HG03060 (cell line): Measurements from ENCODE around the gene KCNQ1.
"Not testable (repeated sequence)": the region's sequence is repeated elsewhere in the genome, so short reads cannot be mapped to it uniquely, and the experiment has no call there.

Experiments used
- ATAC-seq: cut with Tn5 transposase; IDR thresholded peaks from one replicate; pipeline ENCODE4 v1.9.1; 2021; ENCODE audit warnings: low read depth, moderate number of reproducible peaks; ENCODE audit not compliant: unreplicated experiment

The KCNQ1 gene

DNA sequence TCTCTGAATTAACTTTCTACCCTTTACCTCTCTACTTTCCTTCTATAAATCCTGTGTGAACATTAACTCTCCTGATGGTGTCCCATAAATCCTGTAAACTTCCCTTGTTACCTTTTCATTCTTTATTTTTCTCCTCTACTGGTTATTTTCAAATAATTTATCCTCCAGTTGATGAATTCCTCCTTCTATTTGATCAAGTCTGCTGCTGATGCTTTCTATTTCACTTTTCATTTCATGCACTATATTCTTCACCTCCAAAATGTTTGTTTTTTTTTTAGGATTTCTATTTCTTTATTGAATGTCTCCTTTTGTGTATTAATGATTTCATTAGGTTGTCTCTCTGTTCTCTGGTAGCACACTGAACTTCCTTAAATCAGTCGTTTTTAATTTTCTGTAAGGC is 186.4 kb downstream of the KCNQ1 start:
- ATAC-seq: no peak

DNA sequence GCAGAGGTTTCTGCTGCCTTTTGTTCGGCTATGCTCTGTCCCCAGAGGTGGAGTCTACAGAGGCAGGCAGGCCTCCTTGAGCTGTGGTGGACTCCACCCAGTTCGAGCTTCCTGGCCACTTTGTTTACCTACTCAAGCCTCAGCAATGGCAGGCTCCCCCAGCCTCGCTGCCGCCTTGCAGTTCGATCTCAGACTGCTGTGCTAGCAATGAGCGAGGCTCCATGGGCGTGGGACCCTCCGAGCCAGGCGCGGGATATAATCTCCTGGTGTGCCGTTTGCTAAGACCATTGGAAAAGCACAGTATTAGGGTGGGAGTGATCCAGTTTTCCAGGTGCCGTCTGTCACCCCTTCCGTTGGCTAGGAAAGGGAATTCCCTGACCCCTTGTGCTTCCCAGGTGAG is 195.0 kb downstream of the KCNQ1 start:
- not testable (repeated sequence) for ATAC-seq

DNA sequence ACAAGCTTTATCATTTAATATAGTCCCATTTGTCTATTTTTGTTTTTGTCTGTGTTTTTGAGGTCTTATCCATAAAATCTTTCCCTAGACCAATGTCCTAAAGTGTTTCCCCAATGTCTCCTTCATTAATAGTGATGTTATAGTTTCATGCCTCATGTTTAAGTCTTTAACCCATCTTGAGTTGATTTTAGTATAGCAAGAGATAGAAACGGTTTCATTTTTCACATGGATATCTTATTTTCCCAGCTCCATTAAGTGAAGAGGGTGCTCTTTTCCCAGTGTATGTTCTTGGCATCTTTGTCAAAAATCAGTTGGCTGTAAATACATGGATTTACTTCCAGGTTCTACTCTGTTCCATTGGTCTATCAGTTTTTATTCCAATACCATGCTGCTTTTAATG is 196.8 kb downstream of the KCNQ1 start:
- no peak for ATAC-seq

DNA sequence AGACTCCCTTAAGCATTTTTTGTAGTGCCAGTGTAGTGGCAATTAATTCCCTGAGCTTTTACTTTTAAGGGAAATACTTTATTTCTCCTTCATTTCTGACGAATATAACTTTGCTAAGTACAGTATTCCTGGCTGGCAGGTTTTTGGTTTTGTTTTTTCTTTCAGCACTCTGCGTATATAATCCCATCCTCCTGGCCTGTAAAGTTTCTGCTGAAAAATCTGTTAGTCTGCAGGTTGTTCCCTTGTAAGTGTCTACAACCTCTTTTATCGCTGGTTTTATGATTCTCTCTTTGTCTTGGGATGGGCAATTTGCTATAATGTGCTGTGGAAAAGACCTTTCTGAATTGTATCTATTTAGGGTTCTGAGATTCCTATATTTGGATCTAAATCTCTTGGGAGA is 198.9 kb downstream of the KCNQ1 start:
- no peak for ATAC-seq

DNA sequence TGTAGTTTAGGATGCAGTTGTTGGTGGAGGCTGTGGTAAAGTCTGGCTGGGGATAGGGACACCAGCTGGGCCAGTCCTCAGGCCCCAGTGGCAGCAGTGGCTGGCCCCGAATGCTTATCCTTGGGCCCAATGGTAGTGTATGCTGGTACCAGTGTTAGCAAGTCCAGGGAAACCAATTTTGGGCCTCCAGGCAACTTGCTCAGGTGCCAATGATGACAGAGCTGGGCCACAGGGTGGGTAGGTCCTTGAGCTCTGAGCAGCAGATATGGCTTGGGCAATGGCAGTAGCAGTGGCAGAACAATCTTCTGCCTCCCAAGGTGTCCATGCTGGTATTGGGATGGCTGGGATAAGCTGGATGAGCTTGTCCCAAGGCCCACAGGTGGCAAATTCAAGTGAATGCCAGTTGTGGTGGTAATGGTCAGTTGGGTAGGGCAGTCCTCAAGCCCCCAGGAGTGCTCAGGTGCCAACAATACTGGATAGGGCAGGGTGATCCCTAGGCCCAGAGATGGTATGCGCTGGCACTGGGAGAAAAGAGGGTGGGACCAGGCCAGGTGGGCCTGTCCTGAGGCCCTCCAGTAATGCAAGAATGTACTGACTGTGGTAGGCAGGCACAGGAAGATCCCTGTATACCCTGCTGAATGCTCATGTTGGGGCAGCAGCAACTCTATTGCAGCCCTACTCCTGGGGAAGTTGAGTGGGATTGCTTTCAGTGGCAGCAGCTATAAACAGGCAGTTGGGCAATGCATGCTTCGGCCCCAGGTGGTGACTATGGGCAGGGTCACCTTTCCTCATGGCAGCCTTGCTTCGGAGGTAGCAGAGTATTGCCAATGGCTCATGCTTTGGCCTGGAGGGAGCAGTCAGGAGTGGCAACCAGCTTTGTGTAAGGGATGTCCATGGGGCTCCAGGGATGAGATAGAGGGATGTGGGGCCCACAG is 200.3 kb downstream of the KCNQ1 start:
- ATAC-seq: no peak

DNA sequence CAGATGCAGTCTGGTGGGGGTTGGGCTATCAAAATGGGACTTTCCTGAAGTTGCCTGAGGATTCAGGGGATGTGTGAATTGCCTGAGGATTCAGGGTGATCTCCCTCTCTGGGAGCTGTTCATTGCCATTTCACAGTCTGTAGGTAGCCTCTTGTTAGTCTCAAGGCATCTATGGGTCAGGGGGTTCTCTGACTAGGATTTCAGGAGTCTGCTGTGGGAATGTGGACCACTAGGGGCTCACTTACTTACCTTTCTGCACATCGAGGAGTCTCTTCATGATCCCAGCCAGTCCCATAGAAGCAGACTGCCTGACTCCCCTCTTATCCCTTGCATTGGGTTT is 200.9 kb downstream of the KCNQ1 start:
- no peak for ATAC-seq

DNA sequence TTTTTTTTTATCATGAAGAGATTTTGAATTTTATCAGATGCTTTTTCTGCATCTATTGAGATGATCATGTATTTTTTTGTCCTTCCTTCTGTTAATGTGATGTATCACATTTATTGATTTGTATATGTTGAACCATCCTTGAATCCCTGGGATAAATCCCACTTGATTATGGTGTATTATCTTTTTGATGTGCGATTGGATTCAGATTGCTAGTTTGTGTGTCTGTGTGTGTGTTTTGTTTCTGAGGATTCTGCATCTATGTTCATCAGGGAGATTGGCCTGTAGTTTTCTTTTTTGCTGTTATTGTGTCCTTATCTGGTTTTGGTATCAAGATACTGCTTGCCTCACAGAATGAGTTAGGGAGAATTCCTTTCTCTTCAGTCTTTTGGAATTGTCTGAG is 202.4 kb downstream of the KCNQ1 start:
- no peak for ATAC-seq

DNA sequence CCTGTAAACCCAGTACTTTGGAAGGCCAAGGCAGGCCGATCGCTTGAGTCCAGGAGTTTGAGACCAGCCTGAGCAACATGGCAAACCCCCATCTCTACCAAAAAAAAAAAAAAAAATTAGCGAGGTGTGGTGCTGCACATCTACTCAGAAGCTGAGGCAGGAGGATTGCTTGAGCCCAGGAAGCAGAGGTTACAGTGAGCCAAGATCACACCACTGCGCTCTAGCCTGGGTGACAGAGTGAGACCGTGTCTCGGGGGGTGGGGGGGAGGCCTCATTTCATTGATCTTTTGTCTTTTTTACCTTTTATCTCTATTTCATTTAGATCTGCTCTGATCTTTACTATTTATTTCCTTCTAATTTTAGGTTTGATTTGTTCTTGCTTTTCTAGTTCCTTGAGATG is 203.1 kb downstream of the KCNQ1 start:
- ATAC-seq: no peak

DNA sequence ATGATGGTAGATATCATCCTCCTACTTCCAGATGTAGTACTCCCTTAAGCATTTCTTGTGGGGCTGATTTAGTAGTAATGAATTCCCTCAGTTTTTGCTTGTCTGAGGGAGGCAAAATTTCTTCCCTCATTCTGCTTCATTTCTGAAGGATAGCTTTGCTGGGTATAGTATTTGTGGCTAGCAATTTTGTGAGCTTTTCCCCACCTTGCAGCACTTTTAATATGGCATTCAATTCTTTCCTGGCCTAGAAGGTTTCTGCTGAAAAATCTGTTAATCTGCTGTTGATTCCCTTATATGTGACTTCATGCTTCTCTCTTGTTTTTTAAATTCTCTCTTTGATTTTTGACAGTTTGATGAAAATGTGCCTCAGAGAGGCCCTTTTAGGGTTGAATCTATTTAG is 204.6 kb downstream of the KCNQ1 start:
- no peak for ATAC-seq

DNA sequence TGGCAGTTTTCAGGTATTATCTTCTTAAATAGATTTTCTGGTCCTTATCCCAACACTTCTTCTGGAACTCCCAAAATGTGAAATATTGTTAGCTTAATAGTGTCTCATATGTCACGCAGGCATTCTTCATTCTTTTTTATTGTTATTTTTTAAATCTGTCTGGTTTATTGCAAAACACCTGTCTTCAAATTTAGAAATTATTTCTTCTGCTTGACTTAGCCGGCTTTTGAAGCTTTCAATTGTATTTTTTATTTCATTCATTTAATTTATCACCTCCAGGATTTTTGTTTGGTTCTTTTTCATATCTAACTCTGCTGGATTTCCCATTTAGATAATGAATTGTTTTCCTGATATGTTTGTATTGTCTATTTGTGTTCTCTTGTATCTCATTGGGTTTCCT is 205.0 kb downstream of the KCNQ1 start:
- ATAC-seq: no peak

DNA sequence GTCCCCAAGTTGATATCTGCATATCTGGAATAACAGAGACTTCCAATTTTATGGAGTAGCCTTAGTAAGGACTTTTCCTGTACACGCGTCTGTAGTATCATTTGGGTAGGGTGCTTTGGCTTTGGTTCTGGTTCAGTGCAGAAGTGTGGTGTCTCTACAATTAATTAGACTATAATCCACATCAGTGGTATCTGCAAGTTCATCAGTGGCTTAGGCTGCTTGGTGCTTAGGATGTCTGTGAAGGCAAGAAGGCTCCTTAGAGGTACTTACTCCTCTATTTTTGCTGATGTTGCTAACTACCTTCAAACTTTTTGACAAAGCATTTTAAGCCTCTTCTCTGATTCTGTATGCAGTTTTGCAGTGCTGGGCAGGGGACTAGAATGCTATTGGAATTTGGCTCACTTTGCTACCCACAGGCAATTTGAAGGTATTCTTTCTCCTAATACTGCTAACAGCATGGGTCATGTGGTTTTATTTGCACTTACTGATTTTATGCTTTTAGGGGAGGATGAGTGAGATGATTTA is 205.6 kb downstream of the KCNQ1 start:
- ATAC-seq: no peak

DNA sequence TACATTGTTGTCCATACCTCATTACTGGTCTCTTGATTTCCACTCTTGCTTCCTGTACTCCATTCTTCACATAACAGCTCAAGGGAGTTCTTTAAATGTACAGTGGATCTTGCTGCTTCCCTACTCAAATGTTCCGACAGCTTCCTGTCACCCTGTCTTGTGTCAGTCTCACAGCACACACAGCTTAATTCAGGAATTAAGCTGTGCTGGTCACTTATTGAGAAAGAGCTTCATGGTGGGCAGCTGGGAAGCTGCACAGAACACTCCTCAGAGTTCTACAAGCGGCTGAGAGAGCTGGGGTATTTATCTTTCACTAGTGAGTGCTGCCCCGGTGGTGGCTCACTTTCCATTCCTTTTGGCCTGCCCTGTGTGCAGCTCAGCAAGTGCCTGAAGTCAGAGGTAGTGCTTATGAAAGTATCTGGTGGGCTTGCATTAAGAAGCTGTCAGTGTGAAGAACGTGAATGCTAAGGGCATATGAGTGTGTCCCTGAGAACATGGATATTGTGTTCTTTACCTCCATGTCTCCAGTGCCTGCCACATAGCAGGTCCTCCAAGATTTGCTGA is 206.3 kb downstream of the KCNQ1 start:
- no peak for ATAC-seq

DNA sequence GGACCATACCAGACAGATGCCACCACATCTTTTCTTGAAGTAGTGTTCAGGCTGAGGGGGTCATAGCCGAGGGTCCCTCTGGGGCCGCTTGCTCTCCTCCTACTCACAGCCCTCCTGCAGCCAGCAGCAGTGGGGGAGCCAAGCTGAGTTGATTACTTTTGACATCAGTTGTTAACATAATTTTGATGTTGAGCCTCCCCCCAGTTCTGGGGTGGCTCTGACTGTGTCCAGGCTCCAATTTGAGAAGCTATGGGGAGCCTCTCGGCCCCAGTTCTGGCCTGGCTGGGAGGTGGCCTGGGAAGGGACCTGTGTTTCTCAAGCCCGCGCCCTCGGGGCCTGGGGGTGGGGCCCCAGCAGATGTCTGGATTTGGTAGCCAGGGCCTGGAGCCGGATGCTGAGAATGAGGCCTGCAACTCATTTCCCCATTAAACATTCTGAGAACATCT is 207.0 kb downstream of the KCNQ1 start:
- ATAC-seq: no peak

DNA sequence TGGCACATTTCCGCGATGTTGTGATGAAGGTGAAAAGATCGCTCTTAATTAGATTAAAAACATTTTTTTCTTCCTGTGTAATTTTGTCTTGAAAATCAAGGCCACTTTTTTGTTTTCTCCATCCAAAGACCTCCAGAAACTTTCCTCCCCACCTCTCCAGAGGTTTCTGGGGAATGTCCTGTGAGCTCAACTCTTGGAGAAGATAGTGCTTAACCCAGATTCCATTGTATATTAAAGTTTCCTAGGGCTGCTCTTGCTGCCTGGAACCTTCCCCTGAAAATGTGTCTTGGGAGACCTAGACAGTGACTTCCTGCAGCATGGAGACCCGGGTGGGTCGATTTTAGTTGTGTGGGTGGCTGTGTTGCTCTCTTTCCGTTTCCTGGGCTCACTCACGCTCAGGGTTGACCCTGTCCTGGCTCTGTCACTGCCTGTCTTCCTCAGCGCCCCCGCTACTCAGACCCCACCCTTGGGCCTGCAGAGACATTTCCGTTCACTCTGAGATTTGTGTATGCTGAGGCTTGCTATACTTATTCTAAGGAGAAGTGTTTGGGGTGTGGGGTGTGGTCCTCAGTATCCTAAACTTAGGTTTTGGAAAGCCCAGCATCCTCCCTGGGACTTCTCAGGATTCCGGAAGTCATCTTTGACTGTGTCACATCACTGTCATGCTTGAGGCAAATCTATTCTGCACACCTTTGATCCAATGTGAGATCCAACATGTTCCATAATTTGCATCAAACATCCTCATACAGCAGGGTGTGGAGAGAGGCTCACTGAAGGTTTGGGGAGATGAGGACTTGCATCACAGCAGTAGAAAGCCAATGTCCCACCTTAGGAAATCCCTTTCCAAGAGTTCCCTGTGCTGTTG is 207.8 kb downstream of the KCNQ1 start:
- ATAC-seq: no peak

DNA sequence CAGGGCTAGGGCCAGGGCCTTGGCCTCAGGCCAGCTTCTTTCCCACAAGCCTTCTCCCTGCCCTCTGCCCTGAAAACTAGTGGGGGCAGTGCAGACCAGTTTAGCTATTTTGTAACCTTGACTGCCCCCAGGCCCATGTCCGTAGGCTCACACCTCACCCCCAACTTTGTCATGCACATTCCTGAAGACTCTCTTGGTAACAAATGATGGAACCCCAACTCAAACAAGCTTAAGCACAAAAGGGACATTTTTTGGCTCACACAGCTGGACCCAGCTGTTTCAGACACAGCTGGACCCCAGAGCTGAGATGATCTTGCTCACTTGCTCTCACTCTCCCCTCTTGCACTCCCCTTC is 208.4 kb downstream of the KCNQ1 start:
- ATAC-seq: no peak

DNA sequence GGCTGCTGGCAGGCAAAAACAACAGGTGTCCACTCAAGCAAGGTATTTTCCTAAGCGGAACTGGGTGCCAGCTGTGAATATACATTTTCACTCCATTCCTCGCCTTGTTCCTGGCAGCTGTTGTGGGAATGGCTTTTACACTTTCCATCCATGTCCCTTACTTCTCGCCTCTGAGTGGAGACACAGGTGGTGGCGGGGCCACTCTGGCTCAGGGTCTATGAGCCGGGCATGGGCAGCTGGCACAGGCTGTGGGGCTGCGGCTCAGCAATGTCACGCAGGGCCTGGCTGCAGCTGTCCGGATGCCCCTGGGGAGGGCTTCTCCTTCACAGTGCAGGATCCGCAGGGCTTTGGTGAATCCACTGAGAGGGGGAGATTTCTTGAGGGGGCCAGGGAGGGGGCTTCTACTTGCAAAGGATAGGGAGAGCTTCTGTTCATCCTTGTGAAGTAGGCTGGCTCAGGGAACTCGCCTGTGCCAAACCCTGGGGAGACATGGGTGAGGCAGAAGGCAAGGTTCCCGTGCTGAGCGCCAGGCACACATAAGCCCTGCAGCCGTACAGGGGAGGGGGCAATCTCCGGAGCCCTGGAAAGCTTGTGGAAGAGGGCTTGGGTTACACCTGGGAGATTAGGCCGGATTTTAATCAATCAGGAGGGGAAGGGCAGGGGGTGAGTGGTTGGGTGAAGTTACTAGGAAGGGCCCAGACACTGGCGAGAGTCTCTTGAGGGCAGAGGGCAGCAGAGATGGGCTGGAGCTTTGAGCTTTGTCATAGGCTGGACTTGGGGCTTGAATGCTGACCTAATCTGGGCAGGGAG is 209.3 kb downstream of the KCNQ1 start:
- no peak for ATAC-seq

DNA sequence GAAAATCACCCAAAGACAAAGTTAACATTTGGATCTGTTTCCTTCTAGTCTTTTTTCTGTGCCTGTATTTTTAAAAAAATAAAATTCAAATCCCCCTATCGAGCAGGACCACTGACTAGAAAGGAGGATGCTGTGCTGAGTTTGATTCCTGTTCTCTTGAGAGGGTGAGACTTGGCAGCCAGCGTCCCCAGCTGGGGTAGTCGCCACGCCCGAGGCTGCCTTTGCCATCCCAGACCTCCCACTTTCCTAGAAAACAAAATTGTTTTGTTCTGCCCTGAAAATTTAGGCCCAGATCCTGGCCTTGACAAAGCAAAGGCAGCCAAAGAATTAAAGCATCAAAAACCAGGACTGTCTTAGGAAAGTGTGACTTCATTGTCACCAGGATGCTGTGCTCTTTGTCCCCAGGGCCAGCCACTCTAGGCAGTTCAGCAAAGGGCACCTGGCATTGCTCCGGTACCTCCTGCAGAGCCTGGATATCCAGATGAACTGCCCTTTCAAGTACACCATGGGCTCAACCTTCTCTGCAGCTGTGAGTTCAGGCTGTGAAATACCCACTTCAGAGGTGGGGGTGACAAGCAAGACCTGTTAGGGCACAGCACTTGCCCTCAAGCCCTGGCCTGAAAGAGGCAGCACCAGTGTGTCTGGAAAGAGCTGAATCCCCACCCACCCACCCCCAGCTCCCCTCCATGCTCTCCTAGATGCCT is 210.4 kb downstream of the KCNQ1 start:
- ATAC-seq: no peak

DNA sequence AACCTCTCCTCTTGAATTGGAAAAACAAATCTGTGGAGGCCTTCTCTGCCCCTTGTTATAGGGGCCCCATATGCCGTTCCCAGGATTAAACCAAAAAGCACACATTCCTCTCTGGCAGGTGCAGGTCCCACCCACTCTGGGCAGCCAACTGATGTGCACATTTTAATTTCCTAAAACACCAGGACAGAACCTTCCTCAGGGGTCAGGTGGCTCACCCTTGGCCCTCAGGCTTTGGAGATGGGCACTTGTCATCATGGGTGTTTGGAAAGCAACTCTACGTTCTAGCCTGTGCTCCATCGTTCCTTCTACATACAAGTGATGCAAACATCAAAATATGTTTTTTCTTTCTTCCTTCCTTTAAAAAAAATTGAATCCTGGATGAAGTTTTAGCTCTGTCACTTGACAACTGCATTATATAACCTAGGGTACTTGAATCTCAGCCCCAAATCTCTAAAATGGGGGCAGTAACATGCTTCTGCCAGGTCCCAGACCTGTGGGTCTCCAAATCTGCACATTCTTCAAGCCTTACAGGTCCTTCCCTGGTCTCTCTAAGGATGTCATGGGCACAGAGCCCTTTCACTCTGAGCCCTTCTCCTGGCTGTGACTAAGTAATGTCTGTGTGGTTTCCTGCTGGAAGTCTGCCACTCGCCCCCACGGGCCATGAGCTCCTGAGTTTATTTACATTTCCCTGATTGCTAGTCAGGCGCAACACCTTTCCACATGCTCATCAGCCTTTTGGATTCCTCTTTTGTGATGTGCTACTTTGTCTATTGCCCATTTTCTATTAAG is 211.2 kb downstream of the KCNQ1 start:
- no peak for ATAC-seq

DNA sequence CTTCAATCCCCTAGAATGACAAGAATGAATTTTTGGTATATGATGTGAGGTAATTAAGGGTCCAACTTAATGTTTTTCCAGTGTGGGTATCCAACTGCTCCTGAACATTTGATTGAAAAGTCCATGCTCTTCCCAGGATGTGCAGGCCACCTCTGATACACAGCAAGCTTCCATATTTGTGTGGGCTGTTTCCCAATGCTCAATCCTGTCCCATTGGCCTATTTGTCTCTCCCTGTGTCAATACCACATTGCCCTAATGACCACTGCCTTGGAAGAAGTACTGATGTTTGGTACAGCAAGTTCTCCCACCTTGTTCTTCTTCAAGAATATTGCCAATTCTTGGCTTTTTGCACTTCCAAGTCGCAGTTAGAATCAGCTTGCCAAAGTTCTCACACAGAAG is 212.1 kb downstream of the KCNQ1 start:
- ATAC-seq: no peak
